Thymus (tissue), 11 donors: ENCODE results near the gene FAXC. TPM values are rescaled to one million over a fixed set of nuclear protein-coding genes. Genes with fewer than 3 reads are reported as not detected.

Experiments
- DNase-seq, 9 donors: peaks; one replicate each; pipeline ENCODE4 v3.0.0-alpha.2; 2013; ENCODE audit warnings: low spot score in 9 of 9, low read depth in 6 of 9, missing footprints in 1 of 9
- H3K27ac ChIP-seq, 2 donors: one replicate each; pipeline ENCODE4 v1.5.1; 2013; ENCODE audit warnings: control low read depth in 1 of 2, low read depth in 1 of 2, low read length in 1 of 2, mild to moderate bottlenecking in 1 of 2, moderate library complexity in 1 of 2
- H3K27me3 ChIP-seq, 2 donors: one replicate each; pipeline ENCODE4 v1.5.1; 2013; ENCODE audit warnings: low read length in 1 of 2; ENCODE audit not compliant: control insufficient read depth in 2 of 2, insufficient read depth in 1 of 2
- H3K36me3 ChIP-seq, 2 donors: one replicate each; pipeline ENCODE4 v1.5.1; 2013; ENCODE audit warnings: low read length in 1 of 2, mild to moderate bottlenecking in 1 of 2, moderate library complexity in 1 of 2; ENCODE audit not compliant: control insufficient read depth in 2 of 2, insufficient read depth in 2 of 2
- H3K4me1 ChIP-seq, 2 donors: one replicate each; pipeline ENCODE4 v1.5.1; 2013; ENCODE audit warnings: low read length in 2 of 2; ENCODE audit not compliant: control insufficient read depth in 2 of 2, insufficient read depth in 2 of 2
- H3K4me3 ChIP-seq, 2 donors: one replicate each; pipeline ENCODE4 v1.5.1; 2013; ENCODE audit warnings: low read length in 2 of 2, control low read depth in 1 of 2, mild to moderate bottlenecking in 1 of 2
- H3K9me3 ChIP-seq, 2 donors: one replicate each; pipeline ENCODE4 v1.5.1; 2013; ENCODE audit warnings: low read length in 1 of 2, mild to moderate bottlenecking in 1 of 2; ENCODE audit not compliant: control insufficient read depth in 2 of 2, insufficient read depth in 1 of 2
- WGBS: extraction: QIAGEN DNeasy Blood & Tissue Kit; methylation state at CpG from one replicate; pipeline ENCODE4 v1.1.7; 2013; 5-methylcytosine and 5-hydroxymethylcytosine counted together
- polyA plus RNA-seq: library from polyadenylated mRNA; stranded (reverse); fragments of 200-250 nt; gene quantifications from one replicate; pipeline ENCODE4 v1.2.3, GENCODE V29; 2013
- total RNA-seq: library from RNA; stranded (reverse); fragments of 120-200 nt; gene quantifications from one replicate; pipeline ENCODE4 v1.2.4, GENCODE V29; 2013
- donor health status: healthy.

The FAXC gene
- total and polyA plus RNA-seq, 2 donors: 2.9 to 11.7 TPM

- Histone ChIP-seq H3K36me3 (no peaks in the 10 kb centered on the region), H3K4me1 (no peaks in the 10 kb centered on the region), H3K9me3 (no peaks in the 10 kb centered on the region), H3K4me3 (no peak overlapping the region), H3K27ac (no peak overlapping the region), H3K27me3 (no peaks in the 10 kb centered on the region)
- 93% methylated on average over 2 of the region's 2 CpGs for WGBS
- no peak for DNase-seq
These were observed 96.2 kb downstream of the FAXC start for GRCh38 chr6:99253271-99253670.

DNA sequence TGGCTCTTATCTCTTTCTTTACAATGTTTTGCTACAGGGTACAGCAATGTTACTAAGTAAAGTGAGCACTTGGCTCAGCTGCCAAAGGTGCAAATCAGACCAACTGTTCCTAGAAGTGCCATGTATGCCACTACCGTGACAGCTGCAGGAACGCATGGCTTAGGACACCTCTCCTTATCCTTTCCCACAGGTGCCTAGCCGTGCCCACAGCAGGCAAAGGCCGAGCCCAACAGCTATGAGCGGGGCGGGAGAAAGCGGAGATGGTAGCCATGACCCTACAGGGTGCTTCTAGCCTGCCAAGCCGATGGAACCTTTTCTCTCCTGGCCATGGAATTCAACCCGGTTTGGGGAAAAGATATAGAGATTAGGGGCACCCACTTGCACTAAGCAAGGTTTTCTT lies 97.1 kb downstream of the FAXC start:
- Histone ChIP-seq H3K36me3 (no peaks in the 10 kb centered on the region), H3K27me3 (no peaks in the 10 kb centered on the region), H3K4me3 (no peak overlapping the region), H3K4me1 (no peaks in the 10 kb centered on the region), H3K27ac (no peak overlapping the region), H3K9me3 (no peaks in the 10 kb centered on the region)
- WGBS: 94% methylated on average over 9 of the region's 9 CpGs
- DNase-seq: no peak

- Histone ChIP-seq H3K27ac (no peak overlapping the region), H3K4me3 (no peak overlapping the region), H3K9me3 (no peaks in the 10 kb centered on the region), H3K36me3 (no peaks in the 10 kb centered on the region), H3K27me3 (no peaks in the 10 kb centered on the region), H3K4me1 (no peaks in the 10 kb centered on the region)
- no peak for DNase-seq
- WGBS: 96% methylated on average over 2 of the region's 2 CpGs
These were observed 99.0 kb downstream of the FAXC start for GRCh38 chr6:99250476-99250875.

DNA sequence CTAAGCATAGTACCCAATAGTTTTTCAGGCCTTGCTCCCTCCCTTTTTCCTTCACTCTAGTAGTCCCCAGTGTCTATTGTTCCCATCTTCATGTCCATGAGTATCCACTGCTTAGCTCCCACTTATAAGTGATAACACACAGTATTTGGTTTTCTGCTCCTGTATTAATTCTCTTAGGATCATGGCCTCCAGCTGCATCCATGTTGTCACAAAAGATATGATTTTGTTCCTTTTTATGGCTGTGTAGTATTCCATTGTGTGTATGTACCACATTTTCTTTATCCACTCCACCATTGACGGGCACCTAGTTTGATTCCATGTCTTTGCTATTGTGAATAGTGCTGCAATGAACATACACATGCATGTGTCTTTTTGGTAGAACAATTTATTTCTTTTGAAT lies 102.9 kb downstream of the FAXC start:
- Histone ChIP-seq H3K4me3 (no peak overlapping the region), H3K27ac (no peak overlapping the region), H3K4me1 (no peaks in the 10 kb centered on the region), H3K9me3 (no peaks in the 10 kb centered on the region), H3K36me3 (no peaks in the 10 kb centered on the region), H3K27me3 (no peaks in the 10 kb centered on the region)
- 99% methylated on average over 1 of the region's 1 CpG for WGBS
- DNase-seq: no peak

- H3K9me3 ChIP-seq: no peaks in the 10 kb centered on the region
- no peaks in the 10 kb centered on the region for H3K27me3 ChIP-seq
- peak in 1 of 9 donors; percentile 5 for DNase-seq
- H3K36me3 ChIP-seq: no peaks in the 10 kb centered on the region
- H3K27ac ChIP-seq: no peak overlapping the region
- no peaks in the 10 kb centered on the region for H3K4me1 ChIP-seq
- WGBS: 48% methylated on average over 5 of the region's 5 CpGs
- no peak overlapping the region for H3K4me3 ChIP-seq
These were observed 107.5 kb downstream of the FAXC start for GRCh38 chr6:99241905-99242534.

DNA sequence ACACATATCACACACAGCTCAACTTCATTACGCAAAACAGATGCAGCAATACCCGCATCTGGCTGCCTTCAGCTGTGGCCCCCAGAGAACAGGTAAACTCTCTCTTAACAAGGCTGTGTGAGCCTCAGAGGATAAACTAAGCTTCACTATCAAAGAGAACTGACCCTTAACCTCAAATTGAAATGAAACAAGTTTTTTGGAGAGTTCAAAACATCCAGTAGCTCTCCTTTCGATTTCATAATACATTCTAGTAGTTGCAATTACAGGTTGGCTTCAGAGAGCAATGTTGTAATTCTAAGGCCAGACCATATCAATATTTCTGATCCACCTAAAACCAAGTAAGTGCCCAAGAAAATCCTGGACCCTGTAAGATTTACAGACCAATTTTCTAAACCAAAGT lies 113.5 kb downstream of the FAXC start:
- Histone ChIP-seq H3K4me3 (no peak overlapping the region), H3K27ac (no peak overlapping the region), H3K36me3 (no peaks in the 10 kb centered on the region), H3K9me3 (no peaks in the 10 kb centered on the region), H3K27me3 (no peaks in the 10 kb centered on the region), H3K4me1 (no peaks in the 10 kb centered on the region)
- no peak for DNase-seq
- 90% methylated on average over 3 of the region's 3 CpGs for WGBS

- H3K27me3 ChIP-seq: no peaks in the 10 kb centered on the region
- H3K4me3 ChIP-seq: no peak overlapping the region
- no peaks in the 10 kb centered on the region for H3K36me3 ChIP-seq
- H3K4me1 ChIP-seq: no peaks in the 10 kb centered on the region
- H3K27ac ChIP-seq: no peak overlapping the region
- 95% methylated on average over 4 of the region's 4 CpGs for WGBS
- no peak for DNase-seq
- no peaks in the 10 kb centered on the region for H3K9me3 ChIP-seq
These were observed 116.3 kb downstream of the FAXC start for GRCh38 chr6:99233219-99233618.

DNA sequence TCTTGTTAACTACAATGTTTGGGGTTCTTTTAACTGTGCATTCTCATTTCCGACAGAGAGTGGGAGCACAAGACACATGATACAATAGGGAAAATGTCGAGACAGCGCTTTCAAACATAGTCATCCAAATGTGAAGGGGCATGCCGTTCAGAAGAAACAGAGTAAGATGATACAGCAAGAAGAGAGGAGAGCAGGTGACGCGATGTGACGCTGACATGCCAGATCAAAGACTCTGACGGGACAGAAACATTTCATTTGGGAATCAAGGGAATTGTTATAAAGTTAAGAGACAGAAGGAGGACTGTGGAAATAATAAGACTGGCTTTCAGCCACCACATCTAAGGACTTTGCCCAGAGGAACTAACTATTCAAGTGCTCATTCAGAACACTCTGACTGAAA lies 117.4 kb downstream of the FAXC start:
- Histone ChIP-seq H3K4me3 (no peak overlapping the region), H3K27me3 (no peaks in the 10 kb centered on the region), H3K36me3 (no peaks in the 10 kb centered on the region), H3K9me3 (no peaks in the 10 kb centered on the region), H3K27ac (no peak overlapping the region), H3K4me1 (no peaks in the 10 kb centered on the region)
- peak in 2 of 9 donors; percentile 2 to 8 for DNase-seq
- WGBS: 81% methylated on average over 8 of the region's 8 CpGs

DNA sequence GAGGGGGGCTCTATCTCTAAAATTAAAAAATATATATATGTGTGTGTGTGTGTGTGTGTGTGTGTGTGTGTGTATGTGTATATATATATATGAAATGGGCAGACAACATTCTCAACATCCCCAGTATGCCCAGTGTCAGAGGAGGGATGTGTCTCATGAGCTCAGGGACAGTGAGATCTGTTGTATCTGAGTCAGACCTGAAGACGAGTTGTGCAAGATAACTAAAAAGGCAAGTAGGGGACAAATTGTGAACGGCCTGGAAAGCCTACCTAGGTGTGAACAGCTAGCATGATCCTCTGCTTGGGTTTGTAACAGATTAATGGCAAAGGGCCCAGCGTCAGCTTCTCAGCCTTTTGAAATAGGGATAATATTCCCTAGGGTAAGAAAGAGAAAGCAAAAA lies 124.3 kb downstream of the FAXC start:
- Histone ChIP-seq H3K4me1 (no peaks in the 10 kb centered on the region), H3K4me3 (no peak overlapping the region), H3K27me3 (no peaks in the 10 kb centered on the region), H3K9me3 (no peaks in the 10 kb centered on the region), H3K27ac (no peak overlapping the region), H3K36me3 (no peaks in the 10 kb centered on the region)
- WGBS: 76% methylated on average over 3 of the region's 3 CpGs
- DNase-seq: no peak
